DMS 273 (cell line): ENCODE data around the gene PKD1L1.

ENCODE experiments used
- DNase-seq: peaks from one replicate; lab custom pipeline; 2025; ENCODE audit not compliant: unreplicated experiment; lab: John Stamatoyannopoulos, UW

PKD1L1 gene

GRCh38 chr7:47881256-47881655 lies 67.0 kb downstream of the PKD1L1 start:
- no peak for DNase-seq

DNA sequence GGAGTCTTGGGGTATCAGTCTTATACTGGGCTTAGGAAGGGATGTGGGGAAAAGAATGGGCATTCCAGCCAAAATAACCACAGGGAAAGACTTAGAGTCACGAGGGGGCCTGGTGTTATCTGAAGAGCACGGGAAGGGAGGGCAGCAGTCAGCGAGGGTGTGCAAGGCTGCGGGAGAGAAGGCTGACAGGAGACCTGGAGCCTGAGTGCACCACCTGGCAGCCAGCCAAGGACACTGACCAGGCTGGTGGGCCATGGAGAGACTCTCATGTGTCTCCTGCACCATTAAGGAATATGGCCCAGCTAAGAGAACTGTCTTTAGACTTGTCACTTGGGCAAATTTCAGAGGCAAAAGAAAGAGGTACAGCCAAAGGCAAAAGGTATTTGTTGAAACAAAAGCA lies 69.6 kb downstream of the PKD1L1 start:
- DNase-seq = no peak

DNA sequence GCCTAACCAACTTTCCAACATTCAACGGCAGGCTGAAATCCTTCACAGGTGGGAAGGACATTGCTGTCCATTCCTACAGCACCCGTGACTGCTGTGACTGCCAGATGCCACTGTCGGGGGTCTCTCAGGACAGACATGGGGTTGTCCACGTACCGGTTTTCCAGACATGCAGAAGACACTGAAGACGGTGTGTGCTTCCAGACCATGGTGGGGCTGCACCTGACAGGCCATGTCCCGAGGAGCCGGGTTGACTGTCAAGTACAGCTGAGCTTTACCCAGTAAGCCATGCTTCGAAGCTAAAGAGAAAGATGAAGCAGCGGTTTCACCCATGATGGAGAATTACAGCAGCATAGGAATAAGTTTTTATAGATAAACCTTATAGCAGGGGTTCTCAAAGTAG lies 70.9 kb downstream of the PKD1L1 start:
- no peak for DNase-seq

- no peak for DNase-seq
Measured at GRCh38 chr7:47875998-47876744, 72.1 kb downstream of the PKD1L1 start.

DNA sequence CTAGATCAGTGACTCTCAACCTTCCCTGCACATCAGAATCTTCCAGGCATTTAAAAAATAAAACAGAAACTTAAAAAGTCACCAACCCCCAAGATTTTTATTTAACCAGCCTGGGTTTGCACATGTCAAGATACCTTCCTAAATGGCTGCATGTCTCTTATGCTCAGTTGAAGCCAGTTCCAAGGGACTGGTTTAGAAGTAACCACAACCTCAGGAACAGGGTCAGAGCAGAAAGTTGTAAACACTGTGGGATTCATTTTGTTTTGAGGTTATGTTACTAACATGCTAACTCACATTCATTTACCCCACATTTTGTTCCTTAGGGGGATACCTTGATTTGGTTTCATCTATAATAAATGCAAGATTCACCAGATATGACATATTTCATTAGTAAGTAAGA lies 72.9 kb downstream of the PKD1L1 start:
- no peak for DNase-seq

- DNase-seq = no peak
Measured at GRCh38 chr7:47873762-47874161, 74.5 kb downstream of the PKD1L1 start.

GRCh38 chr7:47867286-47867685 lies 81.0 kb downstream of the PKD1L1 start:
- no peak for DNase-seq

- DNase-seq = no peak
Measured at GRCh38 chr7:47866120-47866519, 82.1 kb downstream of the PKD1L1 start.

DNA sequence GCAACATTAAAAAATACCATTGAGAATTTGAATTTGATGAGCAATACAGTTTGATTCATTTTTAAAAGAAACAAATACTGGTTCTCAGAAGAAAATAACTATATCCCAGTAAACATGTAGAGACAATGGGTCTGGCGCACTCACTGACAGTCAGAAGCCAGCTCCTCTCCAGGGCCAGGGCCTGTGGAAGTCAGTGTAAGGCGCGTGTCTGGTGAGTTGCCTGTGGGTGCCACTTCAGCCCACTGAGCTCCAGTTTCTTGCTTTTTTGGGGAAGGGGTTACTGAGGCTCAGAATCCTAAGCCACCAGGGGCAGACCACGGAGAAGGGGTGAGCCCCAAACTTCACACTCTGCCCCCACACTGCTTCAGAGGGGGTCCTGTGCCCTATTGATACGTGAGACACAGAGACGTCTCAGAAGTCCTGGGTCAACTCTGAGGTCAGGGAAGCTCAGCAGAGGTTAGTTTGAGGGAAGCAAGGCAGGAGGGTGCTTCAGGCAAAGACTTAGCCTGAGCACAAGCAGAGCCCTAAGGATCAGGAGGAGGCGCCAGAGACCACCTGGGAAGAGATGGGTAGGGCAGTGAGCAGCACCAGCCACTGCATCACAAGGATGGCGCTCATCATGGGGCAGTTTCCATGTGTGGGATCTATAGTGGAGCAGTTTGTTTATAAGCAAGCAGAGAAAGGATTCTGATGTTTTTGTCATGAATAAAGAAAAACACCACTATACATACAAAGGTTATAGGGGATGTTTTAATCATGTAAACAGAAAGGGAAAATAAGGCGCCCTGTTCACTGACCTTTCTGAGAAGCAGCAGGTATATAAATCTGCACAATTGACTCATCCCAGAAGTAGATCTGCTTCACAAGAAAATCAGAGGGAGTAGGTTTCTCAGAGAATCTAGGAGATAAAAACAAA lies 95.7 kb downstream of the PKD1L1 start:
- peak; percentile 20 for DNase-seq

- no peak for DNase-seq
Measured at GRCh38 chr7:47847207-47847606, 101.1 kb downstream of the PKD1L1 start.

- no peak for DNase-seq
Measured at GRCh38 chr7:47846138-47846836, 102.0 kb downstream of the PKD1L1 start.

GRCh38 chr7:47844311-47844710 lies 104.0 kb downstream of the PKD1L1 start:
- no peak for DNase-seq

DNA sequence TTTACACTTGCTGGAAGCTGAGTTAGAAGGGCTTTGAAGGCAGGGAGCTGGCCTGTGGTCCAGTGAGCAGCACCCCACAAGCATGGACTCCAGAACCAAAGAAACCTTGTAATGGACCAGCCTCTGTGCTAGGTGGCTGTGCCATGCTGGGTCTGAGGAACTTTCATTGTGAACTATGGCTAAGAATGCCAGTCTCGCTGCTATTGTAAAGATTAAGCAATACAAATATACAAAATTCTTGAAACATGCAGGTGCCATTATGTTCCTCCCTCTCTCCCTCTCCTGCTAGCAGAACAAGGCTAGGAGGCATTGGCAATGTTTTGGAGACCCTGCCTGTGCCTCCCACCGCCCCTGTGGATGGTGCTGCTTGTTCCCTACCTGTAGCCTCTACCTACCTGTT lies 105.0 kb downstream of the PKD1L1 start:
- no peak for DNase-seq

- DNase-seq = no peak
Measured at GRCh38 chr7:47839381-47839780, 108.9 kb downstream of the PKD1L1 start.

GRCh38 chr7:47837826-47838225 lies 110.4 kb downstream of the PKD1L1 start:
- no peak for DNase-seq

- DNase-seq = no peak
Measured at GRCh38 chr7:47836503-47837202, 111.6 kb downstream of the PKD1L1 start.

DNA sequence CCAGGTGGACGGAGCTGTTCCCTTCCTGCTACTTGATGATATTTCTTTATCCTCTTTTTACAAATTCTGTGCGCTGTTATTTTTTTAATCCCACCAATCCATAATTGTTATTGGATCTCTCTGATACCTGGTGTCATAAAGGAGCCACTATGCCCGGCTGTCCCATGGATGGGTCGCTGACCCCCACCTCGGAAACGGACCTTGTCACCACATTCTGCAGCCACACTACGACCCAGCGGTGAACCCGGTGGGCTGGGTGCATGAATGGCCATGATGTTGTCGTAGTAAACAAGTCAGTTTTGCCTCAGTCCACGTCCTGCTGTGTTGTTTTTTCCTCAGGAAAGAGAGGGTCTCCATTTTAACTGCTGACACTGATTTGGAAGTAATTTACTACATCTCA lies 112.2 kb downstream of the PKD1L1 start:
- DNase-seq = no peak

DNA sequence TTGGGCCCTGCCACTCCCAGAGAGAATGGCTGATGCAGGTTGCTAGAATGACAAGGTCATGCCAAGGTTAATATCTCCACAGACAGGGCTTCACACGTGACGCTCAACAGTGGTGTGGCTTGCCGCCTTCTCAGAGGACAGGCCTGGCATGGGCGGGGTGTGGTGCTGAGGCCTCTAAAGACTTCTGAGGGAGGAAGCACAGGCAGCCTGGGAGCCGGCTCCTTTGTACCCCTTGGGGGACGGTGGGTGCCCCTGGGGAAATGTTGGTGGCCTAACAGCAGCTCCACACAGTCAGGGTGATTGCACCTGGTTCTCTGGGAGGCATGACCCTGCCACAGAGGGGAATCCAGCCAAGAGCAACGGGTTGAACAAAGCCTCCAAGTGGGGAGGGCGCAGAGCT lies 115.1 kb downstream of the PKD1L1 start:
- DNase-seq = no peak

DNA sequence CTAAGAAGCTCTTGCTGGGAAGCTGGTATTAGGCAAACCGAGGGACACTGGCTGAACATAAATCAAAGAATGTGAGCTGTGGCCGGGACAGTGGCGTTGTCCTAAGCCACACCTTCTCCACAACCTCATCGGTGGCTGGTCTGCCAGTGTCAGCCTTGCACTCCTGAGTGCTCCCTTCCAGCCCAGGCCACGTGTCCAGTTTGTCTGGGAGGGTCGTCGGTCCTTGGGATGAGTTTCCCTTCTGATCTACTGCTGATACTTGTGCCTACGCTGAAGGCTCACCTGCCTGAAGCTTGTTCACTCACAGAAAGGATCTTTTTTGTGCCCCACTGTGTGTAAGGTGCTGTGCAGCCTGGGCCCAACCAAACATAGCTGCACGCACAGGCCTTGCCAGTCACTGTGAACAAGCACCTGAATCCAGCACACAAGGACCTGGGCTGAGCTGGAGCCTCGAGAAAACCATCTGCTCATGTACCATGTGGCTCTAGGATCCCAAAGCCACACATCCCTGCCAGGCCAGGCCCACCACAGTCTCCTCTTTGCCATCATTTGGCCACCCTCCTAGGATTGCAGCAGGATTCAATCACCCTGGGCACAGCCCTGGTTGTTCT lies 116.1 kb downstream of the PKD1L1 start:
- no peak for DNase-seq

GRCh38 chr7:47830015-47830414 lies 118.3 kb downstream of the PKD1L1 start:
- DNase-seq = no peak

DNA sequence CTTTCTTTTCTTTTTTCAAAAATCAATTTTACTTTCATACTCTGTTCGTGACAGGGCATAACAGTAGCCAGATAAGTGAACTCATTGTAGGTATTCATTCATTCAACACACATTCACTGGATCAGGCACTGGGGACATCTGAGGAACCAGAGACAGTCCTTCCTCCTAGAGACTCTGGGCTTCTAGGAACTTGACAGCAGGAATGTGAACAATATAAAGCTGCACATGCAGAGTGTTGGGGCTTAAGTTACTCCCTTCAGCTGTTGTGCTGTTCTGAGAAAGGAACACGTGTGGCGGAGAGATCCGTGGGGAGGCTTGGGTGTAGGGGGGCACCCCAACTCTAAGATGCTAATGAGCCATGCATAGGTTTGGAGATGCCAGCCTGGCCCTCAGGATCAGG lies 120.4 kb downstream of the PKD1L1 start:
- no peak for DNase-seq
